ENCODE data around the gene SHD.

DNA sequence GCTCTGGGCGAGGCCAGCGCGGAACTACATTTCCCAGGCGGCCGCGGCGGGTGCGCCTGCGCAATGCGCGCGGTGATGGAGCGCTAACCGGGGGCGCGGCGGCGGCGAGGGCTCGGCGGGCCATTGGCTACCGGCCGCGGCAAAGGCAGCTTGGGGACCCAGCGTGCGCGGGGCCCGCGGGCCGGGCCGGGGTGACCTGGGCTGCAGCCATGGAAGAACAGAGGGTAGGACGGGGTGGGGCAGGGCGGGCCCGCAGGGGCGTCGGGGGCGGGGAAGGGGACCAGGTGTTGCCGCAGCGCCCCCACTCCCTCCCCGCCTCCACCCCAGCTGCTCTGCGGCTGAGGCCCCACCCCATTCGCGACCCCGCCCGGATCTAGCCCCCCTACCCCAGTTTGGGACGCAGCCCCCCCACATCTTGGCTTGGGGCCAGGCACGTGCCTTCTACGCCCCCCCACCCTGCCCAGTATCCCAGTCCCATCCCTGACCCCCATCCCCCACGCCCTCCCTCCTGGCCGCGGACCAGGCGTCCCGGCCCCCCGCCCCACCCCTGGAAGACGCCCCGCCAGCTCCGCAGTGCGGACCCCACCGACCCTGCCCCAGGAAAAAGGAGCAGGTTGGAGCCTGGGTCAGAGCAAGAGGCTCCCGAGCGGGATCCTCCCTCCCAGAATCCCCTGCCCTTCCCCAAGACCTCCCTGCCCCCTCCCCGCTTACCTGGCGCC, 25.6 kb downstream of the SHD start, which contains the start of gene FSD1:
- TF ChIP-seq, protein P1, sequence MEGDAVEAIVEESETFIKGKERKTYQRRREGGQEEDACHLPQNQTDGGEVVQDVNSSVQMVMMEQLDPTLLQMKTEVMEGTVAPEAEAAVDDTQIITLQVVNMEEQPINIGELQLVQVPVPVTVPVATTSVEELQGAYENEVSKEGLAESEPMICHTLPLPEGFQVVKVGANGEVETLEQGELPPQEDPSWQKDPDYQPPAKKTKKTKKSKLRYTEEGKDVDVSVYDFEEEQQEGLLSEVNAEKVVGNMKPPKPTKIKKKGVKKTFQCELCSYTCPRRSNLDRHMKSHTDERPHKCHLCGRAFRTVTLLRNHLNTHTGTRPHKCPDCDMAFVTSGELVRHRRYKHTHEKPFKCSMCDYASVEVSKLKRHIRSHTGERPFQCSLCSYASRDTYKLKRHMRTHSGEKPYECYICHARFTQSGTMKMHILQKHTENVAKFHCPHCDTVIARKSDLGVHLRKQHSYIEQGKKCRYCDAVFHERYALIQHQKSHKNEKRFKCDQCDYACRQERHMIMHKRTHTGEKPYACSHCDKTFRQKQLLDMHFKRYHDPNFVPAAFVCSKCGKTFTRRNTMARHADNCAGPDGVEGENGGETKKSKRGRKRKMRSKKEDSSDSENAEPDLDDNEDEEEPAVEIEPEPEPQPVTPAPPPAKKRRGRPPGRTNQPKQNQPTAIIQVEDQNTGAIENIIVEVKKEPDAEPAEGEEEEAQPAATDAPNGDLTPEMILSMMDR (IDR thresholded peaks at IDR 0.05) = no peak
- TF ChIP-seq POLR2A (IDR thresholded peaks at IDR 0.05) (no peak), POLR2AphosphoS5 (IDR thresholded peaks at IDR 0.05) (no peak), EP300 (IDR thresholded peaks at IDR 0.05) (no peak)
